ENCODE measurements around the gene TP73.

- no peak for TF ChIP-seq CTCF (IDR thresholded peaks at IDR 0.05)
- TF ChIP-seq POLR2A (IDR thresholded peaks at IDR 0.05), result no peak
These were observed 127.1 kb downstream of the TP73 start for GRCh38 chr1:3779265-3779911.
